ENCODE results near the gene CASZ1. TPM values are rescaled to one million over a fixed set of nuclear protein-coding genes. Genes with fewer than 3 reads are reported as not detected.

CASZ1 gene
- total and polyA plus RNA-seq, 2 donors (not counting 3 experiments of a cell fraction or from before 2014, with no cell fraction given): 1.5 to 5.2 TPM

DNA sequence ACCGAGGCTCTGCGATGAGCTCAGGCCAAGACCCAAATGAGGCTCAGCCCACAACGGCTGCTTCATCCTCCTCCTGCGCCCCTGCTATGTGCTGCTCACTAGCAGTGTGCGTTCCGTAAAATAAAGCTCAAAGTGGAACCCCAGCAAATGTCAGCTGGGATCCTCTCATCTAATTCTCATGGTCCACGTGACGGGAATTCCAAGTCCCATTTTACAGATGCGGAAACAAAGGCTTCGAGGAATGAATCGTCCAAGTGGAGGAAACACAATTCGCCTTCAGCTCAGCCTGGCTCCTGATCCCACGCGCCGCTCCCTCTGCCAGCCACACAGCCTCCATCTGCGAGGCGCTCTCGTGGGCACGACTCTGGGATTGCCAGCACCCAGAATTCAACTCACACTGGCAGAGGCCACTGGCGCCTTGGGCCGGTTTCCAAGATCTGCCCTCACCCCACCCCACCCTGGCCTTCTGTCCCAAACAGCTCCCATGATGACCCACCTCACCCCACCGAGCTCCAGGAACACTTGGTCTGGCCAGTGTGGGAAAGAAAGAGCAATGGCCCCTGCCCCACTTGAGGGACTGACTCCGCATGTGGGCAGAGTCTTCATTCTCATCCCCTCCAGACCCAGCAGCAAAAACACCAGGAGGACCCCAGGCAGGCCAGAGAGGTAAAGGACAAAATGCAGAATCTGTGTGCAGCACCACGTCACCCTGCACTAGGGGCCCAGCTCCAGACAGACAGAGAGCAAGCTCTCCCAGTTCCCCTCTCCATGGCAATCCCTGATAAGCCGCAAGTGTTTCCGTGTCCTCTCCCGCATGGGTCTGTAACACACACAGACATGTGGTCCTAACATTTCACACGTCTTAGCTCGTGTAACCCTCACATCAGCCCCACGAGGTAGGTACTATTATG, 10.5 kb downstream of the CASZ1 start:
- Histone ChIP-seq H3K4me2 (ENCODE audit: insufficient read depth, low read length) (no peak overlapping the region), H3K36me3 (ENCODE audit: control insufficient read depth in 2 of 2, extremely low read depth in 1 of 2, insufficient read depth in 2 of 2, low read length in 2 of 2) (no peaks in the 10 kb centered on the region), H3K9me1 (replicated peaks; ENCODE audit: control insufficient read depth, extremely low read depth, insufficient read depth, low read length) (no peaks in the 10 kb centered on the region), H3K9ac (replicated peaks; ENCODE audit: extremely low read depth, insufficient read depth, low read length) (no peak overlapping the region), H3K79me2 (ENCODE audit: control insufficient read depth, insufficient read depth, low read length) (no peaks in the 10 kb centered on the region), H2AFZ (ENCODE audit: low read depth, low read length) (no peak overlapping the region), H3K9me3 (replicated peaks; ENCODE audit: control insufficient read depth, insufficient read depth, low read length) (no peaks in the 10 kb centered on the region), H4K20me1 (replicated peaks; ENCODE audit: control insufficient read depth, extremely low read depth, insufficient read depth, low read length) (no peaks in the 10 kb centered on the region), H3K4me3 (replicated peaks in 1 of 3; ENCODE audit: insufficient read depth in 1 of 3, low read depth in 1 of 3, low read length in 3 of 3) (no peak overlapping the region), H3K4me1 (ENCODE audit: control insufficient read depth, extremely low read depth, insufficient read depth, low read length) (no peaks in the 10 kb centered on the region), H3K27me3 (ENCODE audit: control insufficient read depth in 2 of 2, insufficient read depth in 2 of 2, low read length in 2 of 2) (peaks cover 3 to 4% of the 10 kb centered on the region in 2 experiments), H3K27ac (ENCODE audit: insufficient read depth, low read depth, low read length) (no peak overlapping the region)
- FAIRE-seq (no peak), DNase-seq (ENCODE audit: low read depth, low spot score) (no peak)
- ChIA-PET CTCF (interaction anchor here (0.5 kb wide), 1 partner anchor 151 kb away, joined by 3 read pairs; no protein-coding TSS in a partner anchor), POLR2A (no interaction called here)
- TF ChIP-seq, protein P1, sequence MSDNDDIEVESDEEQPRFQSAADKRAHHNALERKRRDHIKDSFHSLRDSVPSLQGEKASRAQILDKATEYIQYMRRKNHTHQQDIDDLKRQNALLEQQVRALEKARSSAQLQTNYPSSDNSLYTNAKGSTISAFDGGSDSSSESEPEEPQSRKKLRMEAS (IDR thresholded peaks at IDR 0.05; ENCODE audit: insufficient read depth, insufficient read length): no peak
- no peak for TF ChIP-seq JUN (IDR thresholded peaks at IDR 0.05; ENCODE audit: borderline replicate concordance, insufficient read depth, insufficient read length, low read depth)
- intact Hi-C loops (cut with micrococcal nuclease): no loop called here
- BruUV-seq (replicated peaks): no TSS peak
- dilution Hi-C loops (cut with MboI; ENCODE audit: extremely low pct_ligation_motif_present, low sequenced_read_pairs): no loop called here

DNA sequence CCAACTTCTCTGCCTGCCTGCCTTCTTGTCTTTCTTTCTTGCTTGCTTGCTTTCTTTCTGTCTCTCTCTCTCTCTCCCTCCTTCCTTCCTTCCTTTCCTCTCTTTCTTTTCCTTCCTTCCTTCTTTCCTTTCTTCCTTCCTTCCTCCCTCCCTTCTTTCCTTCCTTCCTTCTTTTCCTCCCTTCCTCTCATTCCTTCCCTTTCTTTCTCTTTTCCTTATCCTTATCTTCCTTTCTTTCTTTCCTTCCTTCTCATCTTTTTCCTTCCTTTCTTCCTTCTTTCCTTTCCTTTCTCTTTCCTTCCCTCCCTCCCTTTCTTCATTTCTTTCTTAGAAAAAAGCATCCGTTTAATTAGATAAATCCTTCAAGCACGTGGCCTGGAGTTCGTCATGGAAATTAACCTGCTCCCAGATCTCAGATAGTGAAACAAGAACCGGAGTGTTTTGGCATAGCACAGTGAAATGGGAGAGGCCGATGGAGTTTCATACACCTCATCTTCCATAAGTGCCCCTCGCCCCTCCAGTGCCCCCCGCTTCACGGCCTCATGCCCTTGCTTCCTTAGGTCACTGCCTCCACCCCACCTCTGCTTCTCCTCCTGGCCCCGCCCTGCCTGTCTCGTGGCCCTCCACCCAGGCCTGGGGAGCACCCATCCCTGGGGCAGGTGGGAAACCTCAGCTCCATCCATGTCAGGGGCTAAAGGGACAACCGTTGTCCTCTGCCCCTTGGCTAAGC, 11.3 kb downstream of the CASZ1 start:
- TF ChIP-seq, protein P1 (IDR thresholded peaks at IDR 0.05; ENCODE audit: insufficient read depth, insufficient read length): no peak
- no peak for TF ChIP-seq POLR2A (IDR thresholded peaks at IDR 0.05; ENCODE audit: low read depth, low read length)
- TF ChIP-seq, protein P2, sequence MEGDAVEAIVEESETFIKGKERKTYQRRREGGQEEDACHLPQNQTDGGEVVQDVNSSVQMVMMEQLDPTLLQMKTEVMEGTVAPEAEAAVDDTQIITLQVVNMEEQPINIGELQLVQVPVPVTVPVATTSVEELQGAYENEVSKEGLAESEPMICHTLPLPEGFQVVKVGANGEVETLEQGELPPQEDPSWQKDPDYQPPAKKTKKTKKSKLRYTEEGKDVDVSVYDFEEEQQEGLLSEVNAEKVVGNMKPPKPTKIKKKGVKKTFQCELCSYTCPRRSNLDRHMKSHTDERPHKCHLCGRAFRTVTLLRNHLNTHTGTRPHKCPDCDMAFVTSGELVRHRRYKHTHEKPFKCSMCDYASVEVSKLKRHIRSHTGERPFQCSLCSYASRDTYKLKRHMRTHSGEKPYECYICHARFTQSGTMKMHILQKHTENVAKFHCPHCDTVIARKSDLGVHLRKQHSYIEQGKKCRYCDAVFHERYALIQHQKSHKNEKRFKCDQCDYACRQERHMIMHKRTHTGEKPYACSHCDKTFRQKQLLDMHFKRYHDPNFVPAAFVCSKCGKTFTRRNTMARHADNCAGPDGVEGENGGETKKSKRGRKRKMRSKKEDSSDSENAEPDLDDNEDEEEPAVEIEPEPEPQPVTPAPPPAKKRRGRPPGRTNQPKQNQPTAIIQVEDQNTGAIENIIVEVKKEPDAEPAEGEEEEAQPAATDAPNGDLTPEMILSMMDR (IDR thresholded peaks at IDR 0.05; ENCODE audit: extremely low read depth in 1 of 2, insufficient read depth in 1 of 2, low read depth in 1 of 2, low read length in 2 of 2): no peak
- no peak for TF ChIP-seq GATA2 (IDR thresholded peaks at IDR 0.05; ENCODE audit: insufficient read depth, insufficient read length, low read depth, low read length)
- TF ChIP-seq JUN (IDR thresholded peaks at IDR 0.05; ENCODE audit: borderline replicate concordance, insufficient read depth, insufficient read length, low read depth): no peak
- TF ChIP-seq FOS (IDR thresholded peaks at IDR 0.05; ENCODE audit: borderline replicate concordance, insufficient read depth, low read length): no peak
- no peak for TF ChIP-seq MYC (IDR thresholded peaks at IDR 0.05; ENCODE audit: low read depth, low read length)
- TF ChIP-seq EZH2 (IDR thresholded peaks at IDR 0.05; ENCODE audit: borderline replicate concordance, low read depth, low read length, severe bottlenecking): no peak
- TF ChIP-seq POLR2AphosphoS5 (IDR thresholded peaks at IDR 0.05; ENCODE audit: insufficient read depth, low read depth, low read length): no peak
- Histone ChIP-seq H3K9ac (replicated peaks; ENCODE audit: extremely low read depth, insufficient read depth, low read length) (no peak overlapping the region), H3K9me1 (replicated peaks; ENCODE audit: control insufficient read depth, extremely low read depth, insufficient read depth, low read length) (no peaks in the 10 kb centered on the region), H3K27ac (ENCODE audit: insufficient read depth, low read depth, low read length) (no peak overlapping the region), H3K4me3 (replicated peaks in 1 of 3; ENCODE audit: insufficient read depth in 1 of 3, low read depth in 1 of 3, low read length in 3 of 3) (no peak overlapping the region), H3K9me3 (replicated peaks; ENCODE audit: control insufficient read depth, insufficient read depth, low read length) (no peaks in the 10 kb centered on the region), H2AFZ (ENCODE audit: low read depth, low read length) (no peak overlapping the region), H4K20me1 (replicated peaks; ENCODE audit: control insufficient read depth, extremely low read depth, insufficient read depth, low read length) (no peaks in the 10 kb centered on the region), H3K4me2 (ENCODE audit: insufficient read depth, low read length) (no peak overlapping the region), H3K27me3 (ENCODE audit: control insufficient read depth in 2 of 2, insufficient read depth in 2 of 2, low read length in 2 of 2) (peaks cover 1 to 2% of the 10 kb centered on the region in 2 experiments), H3K4me1 (ENCODE audit: control insufficient read depth, extremely low read depth, insufficient read depth, low read length) (no peaks in the 10 kb centered on the region), H3K36me3 (ENCODE audit: control insufficient read depth in 2 of 2, extremely low read depth in 1 of 2, insufficient read depth in 2 of 2, low read length in 2 of 2) (no peaks in the 10 kb centered on the region), H3K79me2 (ENCODE audit: control insufficient read depth, insufficient read depth, low read length) (no peaks in the 10 kb centered on the region)
- no TSS peak for BruUV-seq (replicated peaks)
- ChIA-PET POLR2A (no interaction called here), CTCF (no interaction called here)
- intact Hi-C loops (cut with micrococcal nuclease): no loop called here
- FAIRE-seq (no peak), DNase-seq (ENCODE audit: low read depth, low spot score) (no peak)
- dilution Hi-C loops (cut with MboI; ENCODE audit: extremely low pct_ligation_motif_present, low sequenced_read_pairs): no loop called here
